GM19397 (cell line): ENCODE measurements around the gene ABHD3.
A peak's percentile ranks its signal among the peaks of the same experiment; 100 is the strongest.
"Not testable (repeated sequence)": the region's sequence is repeated elsewhere in the genome, so short reads cannot be mapped to it uniquely, and the experiment has no call there.

ENCODE experiments used
- ATAC-seq: cut with Tn5 transposase; IDR thresholded peaks from one replicate; pipeline ENCODE4 v1.9.1; 2021; ENCODE audit warnings: mild to moderate bottlenecking, moderate library complexity; ENCODE audit not compliant: unreplicated experiment

The ABHD3 gene

GRCh38 chr18:21653361-21653760 lies 51.2 kb downstream of the ABHD3 start:
- ATAC-seq: no peak

GRCh38 chr18:21652073-21652472 lies 52.5 kb downstream of the ABHD3 start:
- ATAC-seq: no peak

GRCh38 chr18:21650311-21650710 lies 54.3 kb downstream of the ABHD3 start:
- ATAC-seq: no peak

- not testable (repeated sequence) for ATAC-seq
Measured at GRCh38 chr18:21640375-21640774, 64.2 kb downstream of the ABHD3 start.

- no peak for ATAC-seq
Measured at GRCh38 chr18:21638822-21639221, 65.8 kb downstream of the ABHD3 start.

- ATAC-seq: no peak
Measured at GRCh38 chr18:21636769-21637168, 67.8 kb downstream of the ABHD3 start.

- no peak for ATAC-seq
Measured at GRCh38 chr18:21634588-21635199, 69.9 kb downstream of the ABHD3 start.

GRCh38 chr18:21632393-21632792 lies 72.2 kb downstream of the ABHD3 start:
- ATAC-seq: no peak

GRCh38 chr18:21629089-21629832 lies 75.3 kb downstream of the ABHD3 start:
- peak; percentile 93 for ATAC-seq

- ATAC-seq: not testable (repeated sequence)
Measured at GRCh38 chr18:21621640-21622039, 82.9 kb downstream of the ABHD3 start.

- peak; percentile 99 for ATAC-seq
Measured at GRCh38 chr18:21612125-21613039, 92.2 kb downstream of the ABHD3 start, which contains the start of gene SNRPD1. TSS of gene SNRPD1 (plus strand) at chr18:21612314. CDS start at chr18:21612430, 116 bp downstream.

GRCh38 chr18:21611401-21612124 lies 93.0 kb downstream of the ABHD3 start:
- ATAC-seq: not testable (repeated sequence)

- ATAC-seq: no peak
Measured at GRCh38 chr18:21605213-21605612, 99.4 kb downstream of the ABHD3 start.

GRCh38 chr18:21604671-21605070 lies 99.9 kb downstream of the ABHD3 start:
- no peak for ATAC-seq

- ATAC-seq: no peak
Measured at GRCh38 chr18:21602299-21602587, 102.3 kb downstream of the ABHD3 start.
